Parathyroid adenoma (tissue), 2 donors: ENCODE measurements around the gene MLLT3.

Experiments used
- H2AFZ ChIP-seq: fragments of 300-600 bp; sonication (generic); one replicate; pipeline ENCODE4 v1.7.0; 2017; ENCODE audit warnings: antibody characterized with exemption, mild to moderate bottlenecking
- H3K27ac ChIP-seq: fragments of 300-600 bp; sonication (generic); one replicate; pipeline ENCODE4 v1.7.0; 2017
- H3K27me3 ChIP-seq: fragments of 300-600 bp; sonication (generic); one replicate; pipeline ENCODE4 v1.7.0; 2017; ENCODE audit warnings: low read length; ENCODE audit not compliant: control insufficient read depth, insufficient read depth
- H3K36me3 ChIP-seq: fragments of 300-600 bp; sonication (generic); one replicate; pipeline ENCODE4 v1.7.0; 2017; ENCODE audit warnings: low read length; ENCODE audit not compliant: control insufficient read depth, insufficient read depth
- H3K4me1 ChIP-seq: fragments of 300-600 bp; sonication (generic); one replicate; pipeline ENCODE4 v1.7.0; 2017; ENCODE audit warnings: control low read depth
- H3K4me2 ChIP-seq: fragments of 300-600 bp; sonication (generic); one replicate; pipeline ENCODE4 v1.7.0; 2017; ENCODE audit warnings: low read length
- H3K4me3 ChIP-seq: fragments of 300-600 bp; sonication (generic); one replicate; pipeline ENCODE4 v1.7.0; 2017; ENCODE audit warnings: low read depth, low read length
- H3K79me2 ChIP-seq: fragments of 300-600 bp; sonication (generic); one replicate; pipeline ENCODE4 v1.7.0; 2017; ENCODE audit warnings: control low read depth
- H3K9ac ChIP-seq: fragments of 300-600 bp; sonication (generic); one replicate; pipeline ENCODE4 v1.7.0; 2017; ENCODE audit warnings: mild to moderate bottlenecking
- H3K9me3 ChIP-seq: fragments of 300-600 bp; sonication (generic); one replicate; pipeline ENCODE4 v1.7.0; 2017; ENCODE audit warnings: low read length; ENCODE audit not compliant: control insufficient read depth
- TF ChIP-seq, protein P1 (sequence below): fragments of 300-600 bp; sonication (generic); IDR thresholded peaks from one replicate; pipeline ENCODE4 v1.7.0; 2017; ENCODE audit warnings: antibody characterized with exemption, mild to moderate bottlenecking
- donor health status: primary hyperparathyroidism.

Gene MLLT3

DNA sequence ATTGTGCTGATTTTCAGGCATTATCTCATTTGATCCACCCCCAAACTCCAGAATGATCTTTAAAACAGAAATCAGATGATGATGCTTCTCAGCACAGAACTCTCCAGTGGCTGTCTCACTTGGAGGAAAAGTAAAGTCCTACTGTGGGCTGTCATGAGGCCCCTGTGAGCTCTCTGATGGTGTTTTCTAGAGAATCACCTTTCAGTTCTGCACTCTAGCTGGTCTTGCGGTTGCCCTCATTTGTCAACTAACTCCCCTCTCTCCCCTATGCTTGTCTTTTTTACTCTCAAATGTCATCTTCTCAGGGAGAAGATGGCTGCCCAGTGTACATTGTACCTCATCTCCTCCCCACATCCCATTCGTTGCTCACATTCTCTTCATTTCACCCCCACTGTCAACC is 295.8 kb downstream of the MLLT3 start:
- TF ChIP-seq, protein P1, sequence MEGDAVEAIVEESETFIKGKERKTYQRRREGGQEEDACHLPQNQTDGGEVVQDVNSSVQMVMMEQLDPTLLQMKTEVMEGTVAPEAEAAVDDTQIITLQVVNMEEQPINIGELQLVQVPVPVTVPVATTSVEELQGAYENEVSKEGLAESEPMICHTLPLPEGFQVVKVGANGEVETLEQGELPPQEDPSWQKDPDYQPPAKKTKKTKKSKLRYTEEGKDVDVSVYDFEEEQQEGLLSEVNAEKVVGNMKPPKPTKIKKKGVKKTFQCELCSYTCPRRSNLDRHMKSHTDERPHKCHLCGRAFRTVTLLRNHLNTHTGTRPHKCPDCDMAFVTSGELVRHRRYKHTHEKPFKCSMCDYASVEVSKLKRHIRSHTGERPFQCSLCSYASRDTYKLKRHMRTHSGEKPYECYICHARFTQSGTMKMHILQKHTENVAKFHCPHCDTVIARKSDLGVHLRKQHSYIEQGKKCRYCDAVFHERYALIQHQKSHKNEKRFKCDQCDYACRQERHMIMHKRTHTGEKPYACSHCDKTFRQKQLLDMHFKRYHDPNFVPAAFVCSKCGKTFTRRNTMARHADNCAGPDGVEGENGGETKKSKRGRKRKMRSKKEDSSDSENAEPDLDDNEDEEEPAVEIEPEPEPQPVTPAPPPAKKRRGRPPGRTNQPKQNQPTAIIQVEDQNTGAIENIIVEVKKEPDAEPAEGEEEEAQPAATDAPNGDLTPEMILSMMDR: no peak
- Histone ChIP-seq H2AFZ (no peak overlapping the region), H3K79me2 (no peaks in the 10 kb centered on the region), H3K27me3 (no peaks in the 10 kb centered on the region), H3K9ac (no peak overlapping the region), H3K36me3 (no peaks in the 10 kb centered on the region), H3K27ac (no peak overlapping the region), H3K4me2 (no peak overlapping the region), H3K9me3 (no peaks in the 10 kb centered on the region), H3K4me1 (no peaks in the 10 kb centered on the region), H3K4me3 (no peak overlapping the region)

DNA sequence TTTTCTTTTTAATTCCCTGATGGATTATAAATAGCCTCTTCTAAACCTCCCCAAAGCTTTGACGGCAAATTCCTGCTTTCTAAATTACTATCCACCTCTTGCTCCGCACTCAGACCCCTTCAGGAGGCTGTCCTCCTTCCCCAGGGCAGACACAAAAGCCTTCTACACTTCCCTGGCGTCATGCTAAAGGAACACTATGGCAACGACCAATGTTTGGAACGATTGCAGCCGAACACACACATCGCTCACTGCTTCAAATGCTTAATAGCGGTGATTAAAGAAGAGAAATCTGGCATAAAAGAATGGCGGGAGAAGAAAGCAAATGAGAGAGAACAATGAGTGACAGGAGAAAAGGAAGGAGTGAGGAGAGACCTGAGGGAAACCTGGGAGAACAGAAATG is 297.3 kb downstream of the MLLT3 start:
- Histone ChIP-seq H3K79me2 (no peaks in the 10 kb centered on the region), H3K9me3 (no peaks in the 10 kb centered on the region), H3K4me1 (no peaks in the 10 kb centered on the region), H3K4me3 (no peak overlapping the region), H3K27ac (no peak overlapping the region), H3K27me3 (no peaks in the 10 kb centered on the region), H3K36me3 (no peaks in the 10 kb centered on the region), H3K9ac (no peak overlapping the region), H2AFZ (no peak overlapping the region), H3K4me2 (no peak overlapping the region)
- TF ChIP-seq, protein P1: no peak

DNA sequence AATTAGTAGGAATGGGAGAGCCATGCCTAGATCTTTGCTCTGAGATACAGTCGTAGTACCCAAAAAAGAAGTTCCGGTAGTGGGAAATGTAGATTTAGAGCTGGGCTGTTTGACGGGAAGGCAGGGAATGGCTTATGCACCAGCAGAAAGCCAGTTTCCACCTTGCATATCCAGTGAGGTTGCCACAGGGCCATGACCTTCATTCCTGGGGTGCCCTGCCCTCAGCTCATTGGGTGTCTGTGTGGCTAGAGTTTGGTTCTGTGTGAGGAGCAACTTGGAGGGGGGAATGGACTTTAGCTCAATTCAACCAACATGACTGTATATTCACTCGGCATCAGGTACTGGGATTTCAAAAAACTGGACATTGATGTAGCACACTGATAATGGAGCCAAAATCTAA is 300.1 kb downstream of the MLLT3 start:
- Histone ChIP-seq H3K9me3 (no peaks in the 10 kb centered on the region), H3K4me3 (no peak overlapping the region), H2AFZ (no peak overlapping the region), H3K79me2 (no peaks in the 10 kb centered on the region), H3K36me3 (no peaks in the 10 kb centered on the region), H3K4me1 (no peaks in the 10 kb centered on the region), H3K9ac (no peak overlapping the region), H3K27me3 (no peaks in the 10 kb centered on the region), H3K4me2 (no peak overlapping the region), H3K27ac (no peak overlapping the region)
- TF ChIP-seq, protein P1: no peak

DNA sequence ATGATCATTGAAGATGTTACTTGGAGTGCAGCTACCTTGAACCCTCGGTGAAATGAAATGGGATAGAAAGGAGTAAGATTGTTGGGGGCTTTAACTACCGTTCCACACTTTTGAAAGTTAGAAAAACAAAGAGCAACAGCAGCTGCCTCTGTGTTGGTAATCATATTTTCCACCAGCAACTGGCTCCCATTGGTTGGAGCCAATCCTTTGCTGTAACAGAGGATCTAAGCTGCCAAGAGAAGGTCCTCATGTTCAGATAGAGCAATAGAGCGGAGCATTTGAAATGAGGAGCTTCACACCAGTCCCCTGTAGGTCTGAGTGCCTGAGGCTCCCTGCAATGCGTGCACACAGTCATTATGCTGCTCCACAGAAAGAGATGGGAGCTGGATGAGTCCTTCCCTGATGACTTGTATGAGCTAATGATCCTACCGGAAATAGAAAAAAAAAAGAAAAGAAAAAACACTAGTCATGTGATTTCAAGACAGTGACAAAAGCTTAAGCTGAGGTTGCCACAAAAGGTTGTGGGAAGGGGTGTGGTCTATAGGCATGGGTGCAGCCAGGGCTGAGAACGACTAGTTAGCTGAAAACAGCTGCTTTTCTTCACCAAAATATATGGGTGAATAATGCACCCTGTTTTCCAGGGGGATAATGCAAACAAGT is 300.7 kb downstream of the MLLT3 start:
- TF ChIP-seq, protein P1: no peak
- no peaks in the 10 kb centered on the region for H3K79me2 ChIP-seq
- no peaks in the 10 kb centered on the region for H3K4me1 ChIP-seq
- no peaks in the 10 kb centered on the region for H3K27me3 ChIP-seq
- no peak overlapping the region for H3K27ac ChIP-seq
- no peaks in the 10 kb centered on the region for H3K9me3 ChIP-seq
- no peak overlapping the region for H3K4me3 ChIP-seq
- no peak overlapping the region for H3K9ac ChIP-seq
- H3K36me3 ChIP-seq: no peaks in the 10 kb centered on the region
- H3K4me2 ChIP-seq: no peak overlapping the region
- H2AFZ ChIP-seq: no peak overlapping the region

DNA sequence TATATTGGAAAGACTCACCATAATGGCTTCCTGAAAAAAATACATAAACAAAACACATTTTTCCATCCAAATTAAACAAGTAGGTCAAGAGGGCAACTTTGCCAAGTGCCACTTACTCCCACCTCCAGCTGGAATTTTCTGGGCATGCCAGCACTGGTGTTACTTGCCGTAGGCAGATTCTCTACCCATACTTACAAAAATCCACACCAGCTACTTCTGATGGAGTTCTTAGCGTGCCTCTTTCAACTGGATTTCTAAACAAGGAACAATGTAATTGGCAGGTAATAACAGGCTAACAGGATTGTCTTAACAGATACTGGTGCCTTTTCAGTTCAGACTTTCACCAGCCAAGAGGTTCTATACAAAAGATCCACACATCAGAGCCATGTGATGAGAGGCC is 301.4 kb downstream of the MLLT3 start:
- Histone ChIP-seq H3K4me1 (no peaks in the 10 kb centered on the region), H3K27ac (no peak overlapping the region), H3K4me2 (no peak overlapping the region), H3K9me3 (no peaks in the 10 kb centered on the region), H3K9ac (no peak overlapping the region), H3K27me3 (no peaks in the 10 kb centered on the region), H2AFZ (no peak overlapping the region), H3K36me3 (no peaks in the 10 kb centered on the region), H3K79me2 (no peaks in the 10 kb centered on the region), H3K4me3 (no peak overlapping the region)
- TF ChIP-seq, protein P1: no peak
